DMS 273 (cell line): ENCODE results near the gene GGCX.
"Not testable (repeated sequence)": the region's sequence is repeated elsewhere in the genome, so short reads cannot be mapped to it uniquely, and the experiment has no call there.

Experiments
- DNase-seq: peaks from one replicate; lab custom pipeline; 2025; ENCODE audit not compliant: unreplicated experiment; lab: John Stamatoyannopoulos, UW

The GGCX gene

GRCh38 chr2:85561280-85562212 is at the start of gene GGCX:
Gene GGCX (minus strand): TSS chr2:85561493. CDS start chr2:85561428, 65 bp downstream.
- peak; percentile 99 for DNase-seq

GRCh38 chr2:85607268-85608215 is 46.2 kb upstream of the GGCX start:
- no peak for DNase-seq

GRCh38 chr2:85606116-85606455 is 44.8 kb upstream of the GGCX start:
- DNase-seq: no peak

GRCh38 chr2:85605406-85606115 is 44.3 kb upstream of the GGCX start:
- DNase-seq: peak; percentile 26

- DNase-seq: no peak
These were observed 43.5 kb upstream of the GGCX start for GRCh38 chr2:85604568-85605339.

- DNase-seq: not testable (repeated sequence)
These were observed 42.8 kb upstream of the GGCX start for GRCh38 chr2:85604133-85604444.

- peak; percentile 96 for DNase-seq
These were observed 41.4 kb upstream of the GGCX start, which contains the start of gene TMEM150A for GRCh38 chr2:85602476-85603234. Gene TMEM150A (minus strand): TSS chr2:85602698. CDS start chr2:85601948, 750 bp downstream.

GRCh38 chr2:85601771-85602475 is 40.6 kb upstream of the GGCX start:
- peak; percentile 62 for DNase-seq

GRCh38 chr2:85600951-85601770 is 39.9 kb upstream of the GGCX start:
- no peak for DNase-seq

- DNase-seq: no peak
These were observed 38.9 kb upstream of the GGCX start for GRCh38 chr2:85600235-85600575.

- no peak for DNase-seq
These were observed 38.4 kb upstream of the GGCX start for GRCh38 chr2:85599468-85600234.

GRCh38 chr2:85598594-85599340 is 37.5 kb upstream of the GGCX start:
- DNase-seq: no peak

- DNase-seq: no peak
These were observed 35.9 kb upstream of the GGCX start for GRCh38 chr2:85597241-85597640.

GRCh38 chr2:85596486-85597143 is 35.3 kb upstream of the GGCX start:
- DNase-seq: no peak

GRCh38 chr2:85596026-85596333 is 34.7 kb upstream of the GGCX start:
- peak; percentile 63 for DNase-seq

- peak; percentile 99 for DNase-seq
These were observed 34.2 kb upstream of the GGCX start, which contains the start of gene RNF181 for GRCh38 chr2:85595301-85596025. Gene RNF181 (plus strand): TSS chr2:85595745. CDS start chr2:85595764, 19 bp downstream.
